GOT3 (cell line): ENCODE data around the gene POFUT2.

Experiments
- DNase-seq: peaks from one replicate; lab custom pipeline; 2025; ENCODE audit warnings: mixed read lengths; lab: John Stamatoyannopoulos, UW

The POFUT2 gene

DNA sequence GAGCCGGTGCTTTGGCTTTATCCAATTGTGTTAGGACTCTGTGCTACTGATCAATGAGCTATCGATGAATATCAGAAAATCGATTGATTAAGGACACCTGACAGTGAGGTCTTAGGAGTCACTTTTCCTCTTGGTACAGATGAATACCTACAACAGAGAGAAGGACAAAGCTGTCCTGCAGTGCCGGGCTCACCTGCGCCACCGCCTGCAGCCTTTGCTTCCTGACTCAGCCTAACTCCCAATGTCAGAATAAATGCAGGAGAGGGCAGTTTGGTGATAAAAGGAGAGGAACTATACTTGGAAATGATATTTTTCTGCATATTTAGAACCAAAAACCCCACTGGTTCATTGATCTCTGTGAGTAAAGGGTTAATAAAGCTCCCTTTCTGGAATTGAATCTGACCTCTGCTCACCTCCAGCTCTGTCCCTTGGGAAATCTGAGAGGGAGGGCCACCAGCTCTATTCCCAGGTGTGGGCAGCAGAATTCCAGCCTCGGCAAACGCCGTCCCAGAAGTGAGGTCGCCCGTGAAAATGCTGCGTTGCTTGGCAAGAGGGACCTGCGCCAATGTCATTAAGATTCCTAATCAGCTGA lies 39.3 kb downstream of the POFUT2 start:
- DNase-seq: no peak

DNA sequence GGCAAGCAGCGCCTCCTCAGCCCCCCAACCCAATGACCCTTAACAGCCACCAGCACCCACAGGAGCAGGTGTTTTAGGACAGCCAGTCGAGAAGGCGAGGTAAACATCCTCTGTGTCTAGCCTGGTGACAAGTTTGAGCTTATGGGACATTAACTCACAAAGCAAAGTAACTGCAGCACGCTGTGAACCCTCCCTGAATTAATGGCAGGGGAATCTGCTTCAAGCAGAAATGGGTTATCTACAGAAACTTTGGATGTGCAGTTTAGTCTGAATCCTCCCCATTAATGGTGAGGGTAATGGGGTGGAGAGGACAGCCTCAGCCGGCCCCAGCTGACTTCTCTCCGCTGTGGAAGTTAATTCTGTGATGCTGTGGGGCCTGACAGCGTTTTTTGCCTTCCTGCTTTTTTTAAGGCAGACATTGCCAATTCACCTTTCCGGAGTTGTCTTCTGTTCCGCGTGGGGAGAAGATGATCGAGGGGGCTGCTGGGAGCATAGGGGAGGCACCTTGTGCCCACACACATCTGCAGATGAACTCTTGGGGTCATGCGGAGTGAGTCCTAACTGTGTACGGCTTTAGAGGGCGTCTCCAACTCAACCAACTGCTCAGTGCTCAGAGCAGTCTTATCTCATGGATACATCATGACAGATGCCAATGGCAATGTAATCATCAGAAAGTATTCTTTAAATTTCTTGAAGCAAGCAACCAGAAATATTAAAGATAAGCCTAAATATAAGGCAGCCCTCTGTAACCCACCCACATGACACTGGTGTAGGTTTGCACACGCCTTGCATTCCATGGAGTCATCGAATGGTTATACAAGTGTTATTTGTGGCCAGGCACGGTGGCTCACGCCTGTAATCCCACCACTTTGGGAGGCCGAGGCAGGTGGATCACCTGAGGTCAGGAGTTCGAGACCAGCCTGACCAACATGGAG lies 41.0 kb downstream of the POFUT2 start:
- DNase-seq: no peak

DNA sequence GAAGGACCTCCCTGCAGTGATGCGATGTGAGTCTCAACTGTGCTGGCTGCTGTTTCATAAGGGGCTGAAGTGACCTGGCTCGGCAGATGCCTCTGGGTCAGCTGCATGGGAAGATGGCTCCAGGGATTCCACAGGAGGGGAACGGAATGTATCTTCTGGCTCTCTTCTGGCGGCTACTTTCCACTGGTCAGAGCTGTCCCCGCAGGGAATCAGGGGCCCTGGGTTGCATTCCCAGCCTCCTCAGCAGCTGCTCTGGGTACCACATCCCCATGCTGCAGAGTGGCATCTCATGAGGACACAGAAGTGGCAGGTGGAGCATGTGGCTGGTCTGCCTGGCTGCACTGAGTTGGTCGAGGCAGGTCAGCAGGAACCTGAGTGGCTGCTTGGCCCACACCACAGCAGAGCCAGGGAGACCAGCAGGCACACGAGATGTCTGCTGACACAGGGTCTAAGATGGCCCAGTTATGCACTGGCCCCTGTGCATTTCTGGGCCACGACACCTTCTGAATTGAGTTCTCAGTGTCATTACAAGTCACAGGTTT lies 42.8 kb downstream of the POFUT2 start:
- no peak for DNase-seq

DNA sequence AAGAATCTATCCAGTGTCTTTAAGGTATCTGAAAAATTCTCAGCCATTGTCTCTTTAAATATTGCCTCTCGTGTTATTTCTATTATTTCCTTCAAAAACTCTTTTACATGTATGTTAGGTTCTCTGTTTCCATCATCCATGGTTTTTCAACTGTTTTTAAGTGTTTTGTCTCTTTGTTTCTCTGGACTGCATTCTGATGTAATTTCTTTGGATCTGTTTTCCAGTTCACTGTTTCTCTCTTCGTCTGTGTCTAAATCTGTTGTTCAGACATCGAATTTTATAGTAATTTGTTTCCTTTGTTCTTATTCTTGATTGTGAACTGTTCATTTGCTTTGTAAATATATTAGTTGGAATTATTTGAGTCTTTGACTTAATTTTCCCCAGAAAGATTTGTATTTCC lies 44.1 kb downstream of the POFUT2 start:
- DNase-seq: no peak

DNA sequence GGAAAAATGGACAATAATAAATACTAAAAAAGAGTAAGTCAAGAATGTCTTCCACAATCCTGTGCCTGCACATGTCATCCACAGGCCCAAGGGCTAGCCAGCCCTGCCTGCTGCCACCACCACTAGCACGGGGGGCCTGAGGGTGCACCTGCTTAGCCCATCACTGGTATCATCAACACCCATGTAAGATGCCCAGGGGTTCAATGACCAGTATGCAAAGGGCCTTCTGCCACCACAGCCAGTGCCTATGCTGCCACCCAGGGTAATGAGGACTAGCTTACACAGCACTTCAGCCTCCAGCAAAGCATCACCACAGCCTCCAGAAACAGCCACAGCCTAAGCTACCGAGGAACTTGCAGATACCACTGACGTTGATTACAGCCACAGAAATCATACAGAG lies 46.3 kb downstream of the POFUT2 start:
- DNase-seq: no peak

DNA sequence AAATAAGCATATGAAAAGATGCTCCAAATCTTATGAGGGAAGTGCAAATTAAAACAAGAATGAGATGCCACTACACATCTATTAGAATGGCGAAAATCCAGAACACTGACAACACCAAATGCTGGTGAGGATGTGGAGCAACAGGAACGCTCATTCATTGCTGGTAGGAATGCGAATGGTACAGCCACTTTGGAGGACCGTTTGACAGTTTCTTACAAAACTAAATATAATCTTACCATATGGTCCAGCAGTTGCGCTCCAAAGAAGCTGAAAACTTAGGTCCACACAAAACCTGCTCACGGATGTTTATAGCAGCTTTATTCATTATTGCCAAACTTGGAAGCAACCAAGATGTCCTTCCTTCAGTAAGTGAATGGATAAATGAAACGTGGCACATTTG lies 50.3 kb downstream of the POFUT2 start:
- no peak for DNase-seq

DNA sequence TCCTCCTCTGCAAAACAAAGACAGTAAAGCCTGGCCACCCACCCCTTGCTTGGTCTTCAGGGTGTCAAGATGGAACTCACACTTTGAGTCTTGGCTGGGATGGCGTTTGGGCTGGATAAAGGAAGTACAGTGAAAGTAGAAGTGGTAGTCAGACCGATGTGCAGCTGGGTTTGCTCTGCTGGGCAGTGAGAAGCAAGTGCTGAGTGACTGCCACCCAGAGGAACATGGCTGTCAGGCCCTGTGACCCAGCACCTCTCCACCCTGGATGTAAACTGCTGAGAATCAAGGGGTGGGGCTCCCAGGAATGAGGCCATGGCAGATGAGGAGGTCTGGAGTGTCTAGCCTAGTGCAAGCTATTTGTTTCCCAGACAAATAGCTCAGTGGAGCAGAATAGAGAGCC lies 51.2 kb downstream of the POFUT2 start:
- no peak for DNase-seq

DNA sequence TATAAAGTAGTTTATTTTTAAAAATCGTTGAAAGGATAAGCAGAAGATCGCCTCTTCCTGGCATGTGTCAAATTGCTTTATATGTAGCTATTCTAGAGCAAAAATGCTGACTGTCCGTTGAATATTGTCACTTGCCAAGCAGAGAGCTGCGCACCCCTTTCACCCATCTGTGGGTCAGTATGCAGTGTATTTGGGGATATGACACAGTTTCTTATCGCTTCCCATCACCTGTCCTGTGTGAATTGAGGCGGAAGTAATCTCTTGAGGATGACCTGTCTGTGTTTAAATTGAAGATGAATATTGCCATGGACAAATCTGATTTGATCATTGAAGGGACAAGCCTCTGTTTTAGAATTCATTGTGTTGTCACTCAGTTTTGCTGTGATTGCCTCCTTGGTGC lies 52.2 kb downstream of the POFUT2 start:
- DNase-seq: no peak

DNA sequence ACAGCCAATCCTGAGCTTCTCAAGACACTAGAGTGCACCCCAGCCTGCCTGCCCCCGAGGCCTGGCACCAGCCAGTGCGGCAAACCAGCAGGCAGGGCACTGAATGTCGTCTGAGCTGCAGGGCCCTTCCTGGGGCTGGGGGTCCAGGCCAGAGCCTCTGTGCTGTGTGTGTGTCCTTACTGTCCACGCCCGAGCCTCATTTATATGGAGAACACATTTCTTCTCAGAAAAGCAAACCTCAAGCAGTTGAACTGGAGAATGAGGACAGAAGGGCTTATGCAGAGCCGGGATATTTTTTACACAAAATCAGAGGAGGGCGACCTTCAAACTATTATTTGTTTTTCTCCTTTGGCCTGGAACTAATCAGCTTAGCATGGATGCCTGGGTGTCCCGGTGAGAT lies 52.7 kb downstream of the POFUT2 start:
- DNase-seq: no peak

DNA sequence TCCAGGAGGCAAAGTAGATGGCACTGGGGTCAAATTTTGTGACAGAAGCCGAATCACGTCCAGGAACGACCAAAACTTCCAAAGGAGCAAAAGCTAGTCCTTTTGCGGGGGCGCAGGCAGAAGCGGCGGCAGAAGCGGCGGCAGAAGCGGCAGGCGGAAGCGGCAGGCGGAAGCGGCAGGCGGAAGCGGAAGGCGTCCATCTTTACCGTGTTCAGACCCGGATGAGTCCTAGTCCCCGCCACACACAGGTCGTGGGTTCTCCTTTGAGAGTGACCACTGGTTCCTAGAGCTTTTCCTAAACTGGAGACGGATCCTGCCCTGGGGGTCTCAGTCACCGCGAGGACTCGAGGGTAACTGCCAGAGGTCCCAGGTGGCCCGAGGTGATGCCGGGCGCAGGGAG lies 53.6 kb downstream of the POFUT2 start:
- DNase-seq: no peak

DNA sequence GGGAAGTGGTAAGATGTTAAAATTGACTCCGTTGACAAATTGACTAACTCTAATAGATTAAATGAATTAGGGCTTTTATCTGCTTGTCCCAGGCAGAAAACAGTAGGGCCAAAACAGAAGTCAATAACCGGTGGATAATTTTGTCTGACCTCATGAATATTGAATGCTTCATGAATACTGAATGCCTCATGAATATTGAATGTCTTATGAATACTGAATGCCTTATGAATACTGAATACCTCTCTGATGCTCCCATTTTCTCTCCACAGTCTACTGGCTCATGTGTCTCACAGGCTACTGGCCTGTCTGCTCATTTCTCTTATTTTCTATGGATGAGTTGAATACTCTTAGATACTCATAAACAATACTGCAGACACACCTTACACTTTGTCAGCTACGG lies 56.0 kb downstream of the POFUT2 start:
- DNase-seq: no peak

DNA sequence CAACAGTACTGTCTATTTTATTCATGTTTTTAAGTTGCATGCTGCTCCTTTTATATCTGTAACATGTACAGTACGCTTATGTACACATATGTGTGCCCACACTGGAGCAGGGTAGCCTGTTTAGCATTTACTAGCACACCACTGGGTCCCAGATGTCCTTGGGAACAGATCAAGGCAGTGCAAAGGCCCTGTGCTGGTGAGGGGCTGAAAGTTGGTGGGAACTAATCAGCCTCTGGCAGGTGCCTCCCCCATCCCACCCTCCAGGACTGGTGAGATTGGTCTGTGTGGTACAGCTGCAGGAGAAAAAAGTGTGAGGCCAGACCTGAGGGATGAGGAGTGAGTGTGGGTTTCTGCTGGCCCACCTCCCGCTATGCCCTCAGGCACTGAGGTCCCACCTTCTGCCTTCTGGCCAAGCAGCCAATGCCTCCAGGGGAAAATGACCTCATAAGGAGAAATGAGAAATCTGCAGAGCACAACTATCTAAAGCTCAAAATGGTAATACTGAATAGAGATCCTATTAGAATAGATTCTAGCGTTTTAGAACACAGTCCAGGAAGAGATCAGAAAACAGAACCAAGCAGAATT lies 58.9 kb downstream of the POFUT2 start:
- no peak for DNase-seq

DNA sequence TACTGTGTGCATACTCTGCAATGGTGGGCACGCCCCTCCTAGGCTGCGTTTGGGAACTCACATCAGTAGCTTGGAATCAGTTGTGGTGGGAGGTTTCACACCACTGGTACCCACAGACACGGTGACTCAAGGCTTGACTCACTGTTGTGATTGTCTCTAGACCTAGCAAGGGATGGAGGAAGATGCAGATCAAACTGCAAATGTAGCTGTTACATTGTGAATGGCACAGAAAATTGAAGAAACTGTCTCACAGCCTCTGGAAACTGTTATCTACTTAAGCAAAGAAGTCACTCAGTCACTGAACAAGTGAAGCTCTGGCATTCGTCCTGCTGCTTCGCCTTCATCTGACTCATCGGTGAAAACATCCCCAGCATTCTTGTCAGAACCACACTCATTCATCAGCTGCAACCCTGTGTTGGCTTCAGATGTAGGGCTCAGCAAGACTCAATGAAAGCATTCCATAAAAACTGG lies 59.5 kb downstream of the POFUT2 start:
- DNase-seq: peak; percentile 40

DNA sequence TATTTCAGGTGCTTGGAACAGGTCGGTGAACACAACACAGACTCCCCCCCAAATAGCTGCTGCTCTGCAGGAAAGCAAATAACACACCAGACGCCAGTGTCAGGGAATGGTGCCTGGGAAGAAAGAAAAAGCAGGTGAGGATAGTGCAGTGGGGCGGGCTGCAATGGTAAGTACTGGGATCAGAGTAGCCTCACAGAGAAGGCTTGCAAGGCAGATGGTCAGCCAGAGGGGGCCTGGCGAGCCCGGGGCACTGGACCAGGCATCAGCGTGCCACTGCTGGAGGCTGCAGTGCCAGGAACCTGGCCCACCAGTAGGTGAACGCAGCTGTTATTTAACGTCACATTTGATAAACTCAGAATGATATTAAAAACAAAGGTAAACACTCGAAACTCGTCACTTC lies 60.0 kb downstream of the POFUT2 start:
- DNase-seq: no peak

DNA sequence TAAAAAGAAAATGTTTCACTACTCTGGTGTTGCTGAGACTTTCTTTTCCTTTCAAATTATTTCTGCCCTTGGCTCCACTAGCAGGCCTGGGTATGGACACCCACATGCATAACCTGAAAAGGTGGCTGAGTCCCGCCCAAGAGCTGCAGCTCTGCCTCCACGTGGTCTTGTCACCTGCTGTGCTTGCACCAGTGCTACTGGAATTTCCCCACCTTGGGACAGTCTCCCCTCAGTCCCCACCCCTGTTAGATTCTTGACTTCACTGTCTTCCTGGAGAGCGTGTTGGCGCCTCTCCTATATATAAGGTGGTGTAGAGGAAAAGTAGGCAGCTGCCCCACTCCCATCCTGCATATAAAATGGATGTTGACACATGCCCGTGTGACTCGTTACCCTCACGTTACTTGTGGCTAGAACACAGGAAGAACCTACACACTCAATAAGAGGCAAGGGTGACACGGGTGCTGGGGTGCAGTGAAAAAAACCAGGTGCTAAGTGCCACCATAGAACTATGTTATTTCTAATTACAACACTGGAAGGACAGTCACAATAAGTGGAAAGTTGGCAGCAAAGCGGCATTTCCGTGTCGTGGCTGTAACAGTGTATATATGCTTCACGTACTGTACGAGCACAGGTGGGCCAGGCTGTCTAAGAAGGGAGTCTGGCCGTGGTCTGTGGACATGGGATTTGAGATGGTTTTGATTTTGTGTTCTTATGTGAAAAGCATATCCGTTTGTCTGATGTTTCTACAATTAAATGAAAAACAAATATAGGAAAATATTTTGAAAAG lies 61.0 kb downstream of the POFUT2 start:
- no peak for DNase-seq

DNA sequence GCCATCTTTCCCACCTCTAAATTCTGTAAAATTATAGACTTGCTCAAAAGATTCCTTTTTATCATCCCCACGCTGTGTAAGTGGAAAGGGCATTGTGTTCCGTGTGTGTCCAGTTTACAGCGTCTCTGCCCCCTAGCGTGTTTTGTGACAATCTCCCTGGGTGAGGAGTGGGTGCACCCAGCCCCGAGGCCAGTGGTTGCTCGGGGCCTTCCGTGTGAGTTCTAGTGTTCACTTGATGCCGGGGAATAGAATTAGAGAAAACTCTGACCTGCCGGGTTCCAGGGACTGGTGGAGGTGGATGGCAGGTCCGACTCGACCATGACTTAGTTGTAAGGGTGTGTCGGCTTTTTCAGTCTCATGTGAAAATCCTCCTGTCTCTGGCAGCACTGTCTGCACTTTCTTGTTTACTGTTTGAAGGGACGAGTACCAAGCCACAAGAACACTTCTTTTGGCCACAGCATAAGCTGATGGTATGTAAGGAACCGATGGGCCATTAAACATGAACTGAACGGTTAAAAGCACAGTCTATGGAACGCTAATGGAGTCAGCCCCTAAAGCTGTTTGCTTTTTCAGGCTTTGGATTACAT lies 61.9 kb downstream of the POFUT2 start:
- DNase-seq: no peak

DNA sequence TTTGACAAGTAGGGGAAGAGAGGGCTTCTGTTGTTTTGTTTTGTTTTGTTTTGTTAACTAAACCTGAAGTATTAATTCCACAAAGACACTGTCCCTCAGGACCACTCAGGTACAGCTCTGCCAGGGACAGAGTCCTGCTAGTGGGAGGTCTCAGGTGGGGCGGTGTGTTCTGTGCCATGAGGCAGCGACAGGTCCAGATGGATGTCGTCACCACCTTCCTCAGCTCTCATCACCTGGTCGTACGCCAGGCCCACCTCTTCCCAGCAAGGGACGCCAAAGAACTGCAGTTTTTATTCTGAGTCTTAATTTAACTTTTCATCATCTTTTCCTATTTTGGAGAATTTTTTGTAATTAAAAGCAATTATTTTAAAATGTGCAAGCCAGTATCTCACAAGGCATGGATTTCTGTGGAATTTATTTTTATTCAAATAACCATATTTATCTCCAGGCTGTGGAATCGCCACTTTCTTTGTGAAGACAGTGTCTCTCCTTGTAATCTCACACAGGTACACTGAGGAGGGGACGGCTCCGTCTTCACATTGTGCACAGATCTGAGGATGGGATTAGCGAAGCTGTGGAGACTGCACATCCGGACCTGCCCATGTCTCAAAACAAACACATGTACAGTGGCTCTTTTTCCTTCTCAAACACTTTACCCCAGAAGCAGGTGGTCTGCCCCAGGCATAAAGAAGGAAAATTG lies 62.5 kb downstream of the POFUT2 start:
- no peak for DNase-seq

DNA sequence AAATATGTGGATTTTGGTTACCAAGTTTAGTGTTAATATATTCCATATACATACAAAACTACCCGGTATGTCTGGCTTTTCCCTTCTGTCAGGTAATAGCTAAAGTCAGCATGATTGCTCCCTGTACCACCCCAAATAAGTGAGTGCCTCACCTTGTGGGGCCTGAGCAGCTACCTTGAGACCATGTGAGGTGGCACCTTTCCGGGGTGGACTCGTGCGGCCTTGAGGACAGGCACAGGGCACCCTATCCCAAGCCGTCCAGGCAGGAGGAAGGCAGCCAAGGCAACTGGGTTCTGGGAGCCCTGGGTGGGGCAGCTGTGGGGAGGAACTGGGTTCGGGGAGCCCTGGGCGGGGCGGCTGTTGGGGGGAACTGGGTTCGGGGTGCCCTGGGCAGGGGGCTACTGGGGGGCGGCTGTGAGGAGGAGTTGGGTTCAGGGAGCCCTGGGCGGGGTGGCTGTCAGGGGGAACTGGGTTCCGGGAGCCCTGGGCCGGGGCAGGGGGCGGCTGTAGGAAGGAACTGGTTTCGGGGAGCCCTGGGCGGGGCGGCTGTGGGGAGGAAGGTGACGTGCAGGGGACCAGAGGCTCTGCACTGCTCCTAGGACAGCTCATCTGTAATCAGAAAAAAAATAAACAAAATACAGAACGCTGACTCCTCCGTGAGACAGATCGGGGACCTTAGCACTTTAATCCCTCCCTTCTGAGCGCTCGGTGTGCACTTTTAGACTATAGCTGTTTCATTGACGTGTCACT lies 63.3 kb downstream of the POFUT2 start:
- no peak for DNase-seq

DNA sequence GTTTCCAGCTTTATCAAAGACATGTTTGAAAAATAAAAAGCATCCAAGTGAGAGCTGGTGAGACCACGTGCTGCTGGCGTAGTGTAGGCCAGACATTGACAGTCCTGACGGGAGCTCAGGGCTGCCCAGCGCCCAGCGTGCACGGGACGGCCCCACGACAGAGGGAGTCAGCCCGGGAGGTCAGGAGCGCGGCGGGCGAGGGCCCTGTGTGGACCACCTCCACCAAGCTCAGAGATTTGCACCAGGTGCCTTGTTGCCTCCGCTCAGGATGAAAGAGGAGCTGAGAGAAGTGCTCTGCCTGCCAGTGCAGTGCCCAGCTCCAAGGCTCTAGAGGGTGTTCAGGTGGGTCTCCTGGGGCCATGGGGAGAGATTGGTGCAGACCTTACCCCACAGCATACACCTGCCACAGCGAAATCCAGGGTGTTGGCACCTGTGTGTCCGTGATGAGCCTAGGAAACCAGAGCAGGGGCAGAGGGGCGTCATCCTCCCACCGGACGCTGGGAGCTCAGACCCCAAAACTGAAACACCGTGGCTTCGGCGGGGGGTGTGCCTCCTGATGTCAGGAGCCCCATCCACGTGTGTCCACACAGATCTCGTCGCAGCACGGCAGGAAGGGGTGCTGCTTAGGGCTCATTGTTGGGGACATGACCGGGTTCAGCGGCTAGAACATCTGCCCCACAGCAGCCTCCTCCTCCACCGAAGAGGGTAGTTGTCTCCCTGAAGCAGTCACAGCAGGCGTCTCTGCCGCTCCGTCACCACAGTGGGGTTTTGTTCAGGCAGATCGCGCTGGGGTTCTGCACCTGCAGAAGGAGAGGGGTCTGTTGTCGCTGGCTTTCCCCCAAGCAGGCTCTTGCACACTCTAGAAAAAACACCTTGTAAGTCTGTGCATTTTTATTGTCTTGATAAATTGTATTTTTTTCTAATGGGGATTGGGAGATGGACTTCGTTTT lies 64.2 kb downstream of the POFUT2 start:
- DNase-seq: no peak
